ENCODE results near the gene RPL3.
"Not testable (repeated sequence)": the region's sequence is repeated elsewhere in the genome, so short reads cannot be mapped to it uniquely, and the experiment has no call there.

Gene RPL3

DNA sequence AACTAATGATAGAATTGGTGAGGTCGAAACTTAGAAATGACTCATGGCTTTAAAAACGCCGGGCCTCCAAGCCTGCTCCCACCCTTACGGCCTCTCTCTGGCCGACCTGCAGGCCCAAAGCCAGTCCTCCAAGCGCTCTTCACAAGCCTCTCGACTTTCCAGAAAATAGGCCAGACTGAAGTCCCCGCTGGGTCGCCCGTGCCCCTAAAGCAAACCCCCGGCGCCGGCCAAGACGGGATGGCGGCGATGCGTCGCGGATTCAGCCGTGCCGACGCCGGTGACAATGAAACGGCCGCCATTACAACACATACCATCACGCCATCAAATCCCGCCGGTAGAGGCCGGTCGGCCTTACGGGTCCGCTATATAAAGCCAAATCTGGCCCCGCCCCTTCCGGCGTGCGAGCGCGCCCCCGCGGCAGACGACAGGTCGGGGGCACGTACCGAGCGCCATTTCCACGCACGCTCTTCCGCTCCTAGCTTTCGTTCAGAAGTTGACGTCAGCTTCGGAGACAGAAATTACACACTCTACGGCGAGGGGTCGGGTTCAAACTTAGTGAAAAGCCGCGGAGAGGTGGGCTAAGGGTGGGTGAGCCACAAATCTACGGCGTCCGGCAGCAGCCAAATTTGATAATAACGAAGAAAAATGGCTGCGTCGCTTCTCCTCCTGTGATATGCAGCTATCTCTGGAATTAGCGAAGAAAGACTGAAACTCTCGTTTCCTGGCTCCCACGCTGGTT lies at the start of gene RPL3:
Gene RPL3, minus strand, starts transcription at position 340 of the 739 bp plus-strand sequence. Its CDS starts 26 bp downstream, at position 314.
- DNase-seq (ENCODE audit: low read depth), result peak; percentile 99

DNA sequence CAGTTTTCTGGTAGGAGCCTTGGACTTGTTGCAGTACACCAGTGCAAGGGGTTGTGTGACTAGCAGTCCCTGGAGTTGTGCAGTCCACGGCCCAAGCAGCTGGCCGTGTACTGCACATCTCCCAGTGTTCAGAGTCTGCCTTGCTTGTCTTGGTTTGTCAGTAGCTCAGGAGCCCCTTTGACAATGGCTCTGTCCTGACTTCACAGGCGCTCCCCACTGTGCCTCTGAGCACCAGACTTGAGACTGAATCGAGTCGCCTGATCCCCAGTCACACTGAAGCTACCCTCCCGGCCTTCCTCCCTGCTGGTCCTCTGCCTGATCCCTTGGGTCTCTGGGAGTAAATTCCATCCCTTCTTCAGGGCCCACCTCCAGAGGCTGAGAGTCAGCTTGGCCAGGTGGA lies 49.8 kb upstream of the RPL3 start:
- DNase-seq (ENCODE audit: low read depth), result no peak

DNA sequence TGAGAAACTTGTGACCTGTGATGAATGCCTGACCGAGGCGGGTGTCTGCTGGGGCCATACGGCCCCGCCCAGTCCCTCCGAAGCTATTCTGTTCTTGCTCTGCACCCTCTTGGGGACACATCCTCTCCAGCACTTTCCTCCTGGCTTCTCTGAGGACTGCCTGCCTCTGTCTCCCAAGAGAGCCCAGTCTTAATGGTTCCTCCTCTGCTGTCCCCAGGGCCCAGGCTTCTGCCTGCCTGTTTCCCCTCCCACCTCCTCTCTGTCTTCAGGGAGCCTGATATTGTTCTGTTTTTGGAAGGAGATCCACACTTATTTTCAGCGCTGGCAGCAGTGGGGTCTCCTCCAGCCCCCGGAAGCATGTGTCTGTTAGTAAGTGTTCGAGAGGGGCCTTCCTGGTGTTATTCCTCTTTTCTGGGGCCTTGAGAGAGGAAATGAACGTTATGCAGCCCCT lies 49.1 kb upstream of the RPL3 start:
- no peak for DNase-seq (ENCODE audit: low read depth)

DNA sequence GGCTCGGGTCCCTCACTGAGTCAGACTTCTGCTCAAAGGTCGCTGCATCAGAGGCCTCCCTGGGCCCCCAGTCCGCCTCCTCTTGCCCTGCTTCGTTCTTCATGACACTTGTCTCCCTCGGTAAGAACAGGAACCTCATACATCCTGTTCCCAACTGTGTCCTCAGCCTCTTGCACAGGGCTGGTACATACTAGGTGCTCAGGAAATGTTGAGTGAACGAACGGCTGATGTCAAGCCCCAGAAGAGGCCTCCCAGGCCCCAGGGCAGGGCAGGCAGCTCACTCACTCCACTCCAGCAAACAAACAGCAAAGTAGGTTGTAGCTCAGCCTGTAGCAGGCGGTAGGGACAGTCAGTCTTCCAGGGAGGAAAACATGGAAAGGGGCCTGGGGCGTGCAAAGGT lies 47.6 kb upstream of the RPL3 start:
- no peak for DNase-seq (ENCODE audit: low read depth)

DNA sequence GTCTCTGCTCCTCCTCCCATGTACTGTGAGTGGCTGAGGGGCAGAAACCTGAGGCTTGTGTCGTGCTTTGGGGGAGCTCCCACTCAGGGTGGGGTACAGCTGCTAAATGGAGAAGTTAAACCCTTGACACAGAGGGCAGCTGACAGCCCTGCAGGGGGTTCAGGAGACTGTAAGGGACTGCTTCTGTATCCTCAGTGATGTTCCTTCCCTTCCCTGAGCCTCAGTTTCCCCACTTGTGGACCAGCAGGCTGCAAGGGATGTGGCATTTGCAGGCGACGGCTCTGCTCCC lies 46.0 kb upstream of the RPL3 start:
- DNase-seq (ENCODE audit: low read depth), result no peak

DNA sequence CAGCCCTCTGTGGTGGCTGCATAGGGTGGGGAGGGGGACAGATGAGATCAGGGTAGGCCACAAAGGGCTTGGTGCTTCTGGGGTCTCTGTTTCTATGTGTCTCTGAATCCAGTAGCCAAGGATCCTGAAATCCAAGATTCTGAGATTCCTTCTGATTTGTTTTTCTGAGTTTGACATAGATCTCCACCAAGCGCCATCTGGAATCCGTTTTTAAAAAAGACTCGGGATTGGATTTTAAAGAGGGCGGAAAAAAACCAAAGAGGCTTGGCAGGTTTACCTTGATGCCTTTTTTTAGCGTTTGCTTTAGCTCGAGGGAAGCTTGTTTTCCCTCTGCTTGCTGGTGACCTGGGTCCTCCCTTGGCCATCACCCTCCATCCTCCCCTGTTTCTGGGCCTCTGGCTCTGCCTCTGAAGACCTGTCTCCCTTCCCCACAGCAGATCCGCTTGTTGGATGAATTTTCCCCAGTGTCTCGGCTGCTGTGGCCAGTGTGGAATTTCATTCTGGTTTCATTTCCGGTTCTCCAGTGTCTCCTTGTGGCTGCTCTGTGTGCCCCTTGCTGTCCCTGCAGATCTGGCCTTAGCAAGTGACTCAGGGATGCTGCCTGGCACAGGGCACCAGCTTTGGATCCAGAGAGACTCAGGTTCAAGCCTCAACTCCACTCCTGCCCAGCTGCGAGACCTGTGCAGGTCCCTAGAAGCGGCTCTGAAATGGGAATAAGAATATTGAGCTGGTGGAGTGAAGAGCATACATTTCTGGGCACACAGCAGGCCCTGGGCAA lies 45.5 kb upstream of the RPL3 start:
- DNase-seq (ENCODE audit: low read depth), result no peak

DNA sequence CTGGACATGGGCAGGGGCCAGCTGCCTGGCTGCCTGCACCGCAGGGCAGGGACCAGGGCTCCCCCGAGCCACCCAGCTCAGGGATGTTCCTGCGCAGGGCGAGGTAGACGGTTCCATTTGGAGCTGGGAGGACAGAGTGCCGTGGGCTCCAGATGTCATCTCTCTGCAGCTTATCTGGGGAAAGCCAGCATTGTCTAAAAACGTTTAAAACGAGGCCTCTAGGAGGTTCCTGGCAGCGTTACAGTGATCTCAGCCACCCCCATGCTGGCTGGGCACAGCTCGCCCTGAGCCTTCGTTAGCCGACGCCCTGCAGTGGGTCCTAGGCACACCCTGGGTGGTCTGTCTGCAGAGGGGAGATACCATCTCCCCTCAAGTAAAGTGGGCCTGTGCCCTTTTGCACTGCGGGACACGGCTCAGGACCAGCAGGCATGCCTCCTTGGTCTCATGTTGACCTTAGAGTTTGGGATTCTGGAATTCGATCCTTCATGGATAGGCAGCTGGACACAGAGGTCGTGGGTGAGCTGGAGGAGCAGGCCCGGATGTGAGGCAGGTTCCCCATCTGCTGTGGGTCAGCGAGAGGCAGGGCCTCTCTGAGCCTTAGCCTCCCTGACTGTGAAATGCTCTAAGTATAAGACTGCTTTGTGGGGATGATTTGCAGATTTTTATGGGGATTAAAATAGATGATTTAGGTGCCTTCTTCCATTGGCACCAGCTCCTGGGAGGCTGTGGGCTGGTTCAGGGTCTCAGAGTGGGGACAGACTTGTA lies 44.5 kb upstream of the RPL3 start:
- no peak for DNase-seq (ENCODE audit: low read depth)

DNA sequence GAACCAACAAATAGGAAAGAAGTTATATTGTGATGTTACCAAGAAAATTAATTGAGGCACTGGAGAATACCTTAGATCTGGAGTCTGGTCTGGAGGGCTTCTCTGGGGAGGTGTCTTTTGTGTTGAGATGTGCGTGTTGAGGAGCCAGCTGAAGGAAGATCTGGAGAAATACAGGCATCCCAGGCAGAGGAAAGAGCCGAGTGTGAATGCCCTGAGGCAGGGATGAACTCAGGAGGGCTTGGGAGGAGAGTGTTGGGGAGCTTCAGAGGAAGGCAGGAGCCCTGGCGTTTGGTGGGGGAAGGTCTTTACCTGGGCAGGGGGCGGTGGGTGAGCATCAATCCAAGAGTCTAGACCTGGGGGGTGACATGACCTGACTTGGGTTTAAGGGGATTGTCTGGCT lies 43.5 kb upstream of the RPL3 start:
- no peak for DNase-seq (ENCODE audit: low read depth)

DNA sequence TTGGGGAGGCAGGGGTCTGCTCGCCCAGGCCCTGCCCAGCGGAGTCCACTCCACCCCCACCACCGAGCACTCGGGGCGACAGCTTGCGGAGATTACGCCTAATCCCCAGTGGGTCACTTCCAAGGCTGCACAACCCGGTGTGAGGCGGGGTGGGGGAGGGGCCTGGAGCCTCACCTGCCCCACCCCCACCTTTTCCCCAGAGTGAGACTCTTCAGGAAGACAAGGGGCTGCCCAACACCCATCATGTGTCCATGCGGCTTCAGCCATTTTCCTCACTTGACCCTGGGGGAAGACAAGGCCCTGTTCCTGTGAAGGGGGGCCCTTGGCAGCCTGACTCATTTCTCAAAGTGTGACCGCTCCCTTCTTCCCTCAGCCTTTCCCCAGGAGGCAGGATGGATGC lies 42.8 kb upstream of the RPL3 start:
- DNase-seq (ENCODE audit: low read depth), result no peak

DNA sequence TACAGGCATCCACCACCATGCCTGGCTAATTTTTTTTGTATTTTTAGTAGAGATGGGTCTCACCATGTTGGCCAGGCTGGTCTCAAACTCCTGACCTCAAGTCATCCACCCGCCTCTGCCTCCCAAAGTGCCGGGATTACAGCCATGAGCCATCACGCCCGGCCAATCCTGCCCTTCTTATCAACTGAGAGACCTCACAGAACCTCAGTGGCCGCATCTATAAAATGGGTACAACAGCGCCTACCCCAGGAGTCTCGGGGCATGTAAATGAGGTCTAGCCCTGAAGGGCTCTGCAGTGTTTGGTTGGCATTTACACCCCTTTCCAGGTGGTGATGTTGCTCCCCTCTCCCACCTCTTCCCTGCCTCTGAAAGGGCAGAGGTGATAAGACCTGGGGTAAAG lies 42.1 kb upstream of the RPL3 start:
- DNase-seq (ENCODE audit: low read depth), result no peak

DNA sequence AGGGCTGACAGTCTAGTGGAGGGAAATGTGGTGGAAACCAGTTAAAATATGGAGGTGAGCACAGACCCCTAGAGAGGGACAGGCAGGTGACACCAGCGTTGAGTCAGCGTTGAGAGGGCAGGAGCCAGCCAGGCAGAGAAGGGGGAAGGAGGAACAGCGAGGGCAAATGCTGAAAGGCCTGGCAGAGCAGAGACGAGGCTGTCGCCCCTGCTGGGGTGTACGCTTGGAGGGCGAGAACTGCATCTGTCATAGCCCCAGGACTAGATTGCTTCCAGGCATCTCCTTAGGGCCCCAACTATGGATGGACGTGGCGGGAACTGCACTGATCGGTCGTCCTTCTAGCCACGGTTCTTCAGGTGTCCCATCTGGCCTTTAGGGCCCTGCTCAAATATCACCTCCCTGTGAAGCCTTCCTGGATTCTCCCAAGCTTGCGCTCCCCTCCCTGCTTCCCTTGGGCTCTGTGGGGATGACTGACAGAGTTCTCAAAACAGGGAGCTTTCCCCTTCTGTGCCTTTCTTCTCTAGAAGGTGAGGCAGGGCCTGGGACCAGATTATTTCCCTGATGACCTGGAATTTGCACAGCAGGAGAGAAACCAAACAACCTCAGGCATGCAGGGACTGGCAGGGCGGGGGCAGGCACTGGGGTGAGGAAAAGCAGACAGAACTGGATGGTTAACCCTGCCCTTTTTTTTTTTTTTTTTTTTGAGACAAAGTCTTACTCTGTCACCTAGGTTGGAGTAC lies 41.4 kb upstream of the RPL3 start:
- DNase-seq (ENCODE audit: low read depth), result no peak

DNA sequence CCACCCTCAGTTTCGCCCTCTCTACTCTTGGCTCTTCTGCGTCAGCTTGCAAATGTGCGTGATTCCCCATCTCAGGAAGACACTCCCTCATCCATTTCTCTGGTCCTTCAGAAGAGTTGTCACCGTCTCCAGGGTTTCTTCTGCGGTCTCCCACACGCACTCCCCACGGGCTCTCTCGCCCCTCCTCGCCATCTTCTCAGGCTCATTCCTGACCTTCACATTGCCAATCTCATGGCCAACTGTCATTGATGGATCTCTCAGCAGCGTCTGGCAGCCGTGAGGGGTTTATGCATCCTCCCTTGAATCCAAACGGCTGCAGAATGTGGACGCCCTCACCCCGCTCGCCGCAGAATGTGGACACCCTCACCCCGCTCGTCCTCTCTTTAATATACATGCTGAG lies 40.8 kb upstream of the RPL3 start:
- no peak for DNase-seq (ENCODE audit: low read depth)

DNA sequence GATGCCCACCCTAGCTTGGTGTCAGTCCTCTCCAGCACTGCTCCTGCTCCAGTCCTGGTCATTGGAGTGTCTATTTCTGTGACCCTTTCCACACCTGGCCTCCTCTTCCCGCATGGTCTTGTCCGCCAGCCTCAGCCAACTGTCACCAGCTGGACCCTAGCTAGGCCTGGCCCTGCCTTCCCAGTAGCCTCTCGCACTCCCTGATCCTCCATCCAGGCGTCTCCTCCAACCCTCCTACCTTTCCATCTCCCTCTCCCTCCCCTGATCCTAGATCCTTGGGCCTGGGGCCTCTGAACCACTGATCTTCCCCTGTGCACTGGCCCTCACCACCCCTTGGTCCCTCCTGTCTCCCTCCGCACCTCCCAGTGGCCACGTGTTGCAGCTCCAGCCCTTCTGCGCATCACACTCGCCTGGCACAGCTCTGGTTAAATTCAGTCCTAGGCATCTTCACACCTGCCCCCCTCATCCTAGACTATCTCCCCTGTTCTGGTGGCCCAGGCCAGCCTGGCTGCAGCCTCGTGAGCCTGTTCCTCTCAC lies 40.3 kb upstream of the RPL3 start:
- DNase-seq (ENCODE audit: low read depth), result no peak

DNA sequence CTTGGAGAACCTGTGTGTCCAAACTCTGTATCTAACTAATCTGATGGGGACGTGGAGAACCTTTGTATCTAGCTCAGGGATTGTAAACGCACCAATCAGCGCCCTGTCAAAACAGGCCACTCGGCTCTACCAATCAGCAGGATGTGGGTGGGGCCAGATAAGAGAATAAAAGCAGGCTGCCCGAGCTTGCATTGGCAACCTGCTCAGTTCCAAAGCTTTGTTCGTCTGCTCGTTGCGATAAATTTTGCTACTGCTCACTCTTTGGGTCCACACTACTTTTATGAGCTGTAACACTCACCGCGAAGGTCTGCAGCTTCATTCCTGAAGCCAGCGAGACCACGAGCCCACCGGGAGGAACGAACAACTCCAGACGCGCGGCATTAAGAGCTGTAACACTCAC lies 38.8 kb upstream of the RPL3 start:
- DNase-seq (ENCODE audit: low read depth), result not testable (repeated sequence)

DNA sequence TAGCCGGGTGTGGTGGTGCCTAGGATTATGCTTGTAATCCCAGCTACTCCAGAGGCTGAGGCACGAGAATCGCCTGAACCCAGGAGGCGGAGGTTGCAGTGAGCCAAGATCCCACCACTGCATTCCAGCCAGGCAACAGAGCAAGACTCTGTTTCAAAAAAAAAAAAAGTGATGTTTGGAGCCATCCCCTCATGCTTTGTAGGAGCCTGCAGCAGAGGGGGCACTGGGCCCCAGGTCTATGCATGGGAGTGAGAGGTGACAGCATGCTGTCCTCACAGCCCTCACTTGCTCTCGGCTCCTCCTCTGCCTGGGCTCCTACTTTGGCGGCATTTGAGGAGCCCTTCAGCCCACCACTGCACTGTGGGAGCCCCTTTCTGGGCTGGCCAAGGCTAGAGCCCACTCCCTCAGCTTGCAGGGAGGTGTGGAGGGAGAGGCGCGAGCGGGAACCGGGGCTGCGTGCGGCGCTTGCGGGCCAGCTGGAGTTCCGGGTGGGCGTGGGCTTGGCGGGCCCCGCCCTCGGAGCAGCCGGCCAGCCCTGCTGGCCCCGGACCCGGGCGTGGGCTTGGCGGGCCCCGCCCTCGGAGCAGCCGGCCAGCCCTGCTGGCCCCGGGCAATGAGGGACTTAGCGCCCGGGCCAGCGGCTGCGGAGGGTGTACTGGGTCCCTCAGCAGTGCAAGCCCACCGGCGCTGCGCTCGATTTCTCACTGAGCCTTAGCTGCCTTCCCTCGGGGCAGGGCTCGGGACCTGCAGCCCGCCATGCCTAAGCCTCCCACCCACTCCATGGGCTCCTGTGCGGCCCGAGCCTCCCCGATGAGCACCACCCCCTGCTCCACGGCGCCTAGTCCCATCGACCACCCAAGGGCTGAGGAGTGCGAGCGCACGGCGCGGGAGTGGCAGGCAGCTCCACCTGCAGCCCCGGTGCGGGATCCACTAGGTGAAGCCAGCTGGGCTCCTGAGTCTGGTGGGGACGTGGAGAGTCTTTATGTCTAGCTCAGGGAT lies 38.0 kb upstream of the RPL3 start:
- not testable (repeated sequence) for DNase-seq (ENCODE audit: low read depth)

DNA sequence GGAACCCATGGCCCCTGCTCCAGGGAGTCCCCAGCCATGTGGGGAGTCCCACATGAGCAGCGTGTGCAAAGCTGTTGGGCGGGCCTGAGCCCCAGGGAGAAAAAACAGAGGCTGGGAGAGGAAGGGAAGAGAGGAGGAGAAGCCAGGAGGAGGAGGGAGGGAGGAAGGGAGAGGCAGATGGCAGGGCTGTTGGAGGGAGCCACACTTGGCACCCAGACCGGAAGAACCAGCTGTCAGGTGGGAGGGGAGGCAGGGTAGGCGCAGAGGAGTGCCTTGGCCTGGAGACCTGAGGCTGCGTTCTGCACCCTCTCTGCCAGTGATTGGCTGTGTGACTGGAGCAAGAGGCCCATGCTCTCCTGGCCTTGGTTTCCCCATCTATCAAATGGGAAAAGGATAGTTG lies 37.0 kb upstream of the RPL3 start:
- no peak for DNase-seq (ENCODE audit: low read depth)

DNA sequence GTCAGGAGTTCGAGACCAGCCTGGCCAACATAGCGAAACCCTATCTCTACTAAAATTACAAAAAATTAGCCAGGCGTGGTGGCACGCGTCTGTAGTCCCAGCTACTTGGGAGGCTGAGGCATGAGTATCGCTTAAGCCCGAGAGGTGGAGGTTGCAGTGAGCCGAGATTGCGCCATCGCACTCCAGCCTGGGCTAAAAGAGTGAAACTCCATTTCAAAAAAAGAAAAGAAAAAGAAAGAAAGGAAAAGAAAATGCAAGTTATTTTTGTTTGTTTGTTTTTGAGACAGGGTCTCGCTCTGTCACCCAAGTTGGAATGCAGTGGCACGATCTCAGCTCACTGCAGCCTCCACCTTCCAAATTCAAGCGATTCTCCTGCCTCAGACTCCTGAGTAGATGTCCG lies 36.4 kb upstream of the RPL3 start:
- DNase-seq (ENCODE audit: low read depth), result not testable (repeated sequence)

DNA sequence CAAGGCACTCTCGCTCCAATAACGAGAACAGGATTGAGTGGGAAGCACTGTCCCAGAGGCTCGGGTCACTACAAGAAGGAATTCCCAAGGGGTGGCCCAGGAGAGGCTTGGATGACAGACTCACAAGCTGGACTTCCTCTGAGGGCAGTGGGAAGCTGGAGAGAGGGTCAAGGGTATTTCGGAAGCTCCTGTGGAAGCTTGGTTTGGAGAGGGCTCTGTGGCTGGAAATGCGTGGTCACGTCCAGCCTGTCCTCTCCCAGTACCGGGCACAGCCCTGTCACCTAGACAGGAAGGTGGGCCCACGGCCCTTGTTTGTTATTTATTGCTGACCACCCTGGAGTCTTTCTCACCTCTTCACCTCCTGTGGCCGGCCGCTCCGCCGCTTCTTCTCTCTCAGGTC lies 35.7 kb upstream of the RPL3 start:
- DNase-seq (ENCODE audit: low read depth), result no peak

DNA sequence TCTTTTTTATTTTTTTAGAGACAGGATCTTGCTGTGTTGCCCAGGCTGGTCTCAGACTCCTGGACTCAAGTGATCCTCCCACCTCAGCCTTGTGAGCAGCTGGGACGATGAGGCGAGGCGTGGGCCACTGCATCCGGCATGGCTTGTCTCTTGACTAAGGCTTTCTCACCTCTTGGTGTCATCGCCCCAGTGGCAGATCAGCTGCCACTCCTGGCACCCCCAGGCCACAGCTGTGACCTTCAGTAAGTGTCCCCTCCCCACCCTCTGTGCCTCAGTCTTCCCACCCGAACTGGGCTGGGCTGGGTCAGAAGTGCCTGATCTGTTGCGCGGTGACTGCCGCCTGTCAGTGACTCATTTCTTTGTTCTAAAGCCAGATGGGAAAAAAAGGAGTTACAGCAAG lies 33.9 kb upstream of the RPL3 start:
- no peak for DNase-seq (ENCODE audit: low read depth)

DNA sequence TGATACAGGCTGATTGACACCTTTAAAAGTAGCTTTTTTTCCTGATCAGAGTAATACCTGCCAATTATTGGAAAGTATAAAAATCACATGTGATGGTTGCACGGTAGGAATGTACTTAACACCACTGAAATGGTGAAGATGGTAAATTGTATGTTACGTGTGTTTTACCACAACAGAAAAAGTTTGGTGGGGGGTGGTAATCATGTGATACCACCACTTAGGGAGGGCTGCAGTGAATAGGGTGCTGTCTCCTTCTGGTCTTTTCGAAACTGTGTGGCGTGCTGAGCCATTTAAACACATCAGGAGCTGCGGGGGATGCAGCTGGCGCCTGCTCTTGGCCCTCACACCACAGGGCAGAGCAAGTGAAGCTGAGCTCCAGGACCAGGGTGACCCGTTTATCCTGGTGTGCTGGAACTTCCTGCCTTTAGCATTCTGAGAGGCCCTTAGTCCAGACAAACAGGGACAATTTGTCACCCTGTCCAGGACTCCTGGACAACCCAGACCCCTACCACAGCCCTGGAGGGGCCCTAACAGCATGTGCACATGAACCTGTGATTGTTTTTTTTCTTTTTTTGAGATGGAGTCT lies 33.0 kb upstream of the RPL3 start:
- no peak for DNase-seq (ENCODE audit: low read depth)

Data from fibroblast of the conjunctiva (primary cell).